ENCODE measurements around the gene INPP4B.
A peak's percentile ranks its signal among the peaks of the same experiment; 100 is the strongest.

The INPP4B gene

GRCh38 chr4:142238589-142238988 lies 607.5 kb downstream of the INPP4B start:
- H2AFZ ChIP-seq (ENCODE audit: insufficient read depth, low read length, poor library complexity), result no peak overlapping the region
- H3K4me3 ChIP-seq (ENCODE audit: low read depth, low read length), result no peak overlapping the region
- no peaks in the 10 kb centered on the region for H3K27me3 ChIP-seq (ENCODE audit: insufficient read depth, low read length)

GRCh38 chr4:142236268-142236667 lies 609.8 kb downstream of the INPP4B start:
- H4K12ac ChIP-seq (ENCODE audit: low read depth, low read length), result no peak overlapping the region
- no peak overlapping the region for H3K14ac ChIP-seq (ENCODE audit: low read length)
- no peak overlapping the region for H3K23ac ChIP-seq (ENCODE audit: low read length)
- H3K9me3 ChIP-seq (ENCODE audit: insufficient read depth, low read depth, low read length), result no peaks in the 10 kb centered on the region
- H3K79me1 ChIP-seq (ENCODE audit: low read length), result no peaks in the 10 kb centered on the region
- no peak overlapping the region for H2AFZ ChIP-seq (ENCODE audit: insufficient read depth, low read length, poor library complexity)
- no peak overlapping the region for H3K27ac ChIP-seq (ENCODE audit: low read depth, low read length)
- H2BK5ac ChIP-seq (ENCODE audit: low read depth, low read length, poor library complexity), result no peak overlapping the region
- no peak overlapping the region for H3K18ac ChIP-seq (ENCODE audit: low read length)
- no peak overlapping the region for H2BK12ac ChIP-seq (ENCODE audit: low read length)
- no peaks in the 10 kb centered on the region for H3K4me1 ChIP-seq (ENCODE audit: control insufficient read depth in 1 of 2, insufficient read depth in 2 of 2, low read length in 2 of 2)
- no peak for DNase-seq
- no peaks in the 10 kb centered on the region for H3K79me2 ChIP-seq (ENCODE audit: control insufficient read depth, insufficient read depth, low read length, poor library complexity)
- H2AK5ac ChIP-seq (ENCODE audit: low read length), result no peak overlapping the region
- H2BK120ac ChIP-seq (ENCODE audit: insufficient read depth, low read length, poor library complexity), result no peak overlapping the region
- no peaks in the 10 kb centered on the region for H3K36me3 ChIP-seq (ENCODE audit: control insufficient read depth in 1 of 2, insufficient read depth in 2 of 2, low read length in 2 of 2)
- no peak overlapping the region for H4K8ac ChIP-seq (ENCODE audit: low read depth, low read length)
- no peak overlapping the region for H3K4ac ChIP-seq (ENCODE audit: low read depth, low read length)
- H4K91ac ChIP-seq (ENCODE audit: low read depth, low read length), result no peak overlapping the region
- no peak overlapping the region for H3K4me2 ChIP-seq (ENCODE audit: low read length)
- no peak overlapping the region for H3K4me3 ChIP-seq (ENCODE audit: low read depth, low read length)
- H3K27me3 ChIP-seq (ENCODE audit: insufficient read depth, low read length), result no peaks in the 10 kb centered on the region
- no peak overlapping the region for H3K9ac ChIP-seq (ENCODE audit: low read length)

More at GRCh38 chr4:142238589-142238988, 607.5 kb downstream of the INPP4B start:
- H3K18ac ChIP-seq (ENCODE audit: low read length), result no peak overlapping the region
- H3K9ac ChIP-seq (ENCODE audit: low read length), result no peak overlapping the region
- H3K79me2 ChIP-seq (ENCODE audit: control insufficient read depth, insufficient read depth, low read length, poor library complexity), result no peaks in the 10 kb centered on the region
- DNase-seq, result peak in 1 of 2 donors; percentile 3
- no peak overlapping the region for H3K4ac ChIP-seq (ENCODE audit: low read depth, low read length)
- no peak overlapping the region for H4K12ac ChIP-seq (ENCODE audit: low read depth, low read length)
- no peak overlapping the region for H3K14ac ChIP-seq (ENCODE audit: low read length)
- no peak overlapping the region for H4K91ac ChIP-seq (ENCODE audit: low read depth, low read length)
- no peak overlapping the region for H2AK5ac ChIP-seq (ENCODE audit: low read length)
- H3K23ac ChIP-seq (ENCODE audit: low read length), result no peak overlapping the region
- no peak overlapping the region for H2BK5ac ChIP-seq (ENCODE audit: low read depth, low read length, poor library complexity)
- H3K36me3 ChIP-seq (ENCODE audit: control insufficient read depth in 1 of 2, insufficient read depth in 2 of 2, low read length in 2 of 2), result no peaks in the 10 kb centered on the region
- no peak overlapping the region for H2BK120ac ChIP-seq (ENCODE audit: insufficient read depth, low read length, poor library complexity)
- H3K79me1 ChIP-seq (ENCODE audit: low read length), result no peaks in the 10 kb centered on the region
- H3K4me1 ChIP-seq (ENCODE audit: control insufficient read depth in 1 of 2, insufficient read depth in 2 of 2, low read length in 2 of 2), result no peaks in the 10 kb centered on the region
- H3K4me2 ChIP-seq (ENCODE audit: low read length), result no peak overlapping the region
- no peaks in the 10 kb centered on the region for H3K9me3 ChIP-seq (ENCODE audit: insufficient read depth, low read depth, low read length)
- H2BK12ac ChIP-seq (ENCODE audit: low read length), result no peak overlapping the region
- H3K27ac ChIP-seq (ENCODE audit: low read depth, low read length), result no peak overlapping the region
- H4K8ac ChIP-seq (ENCODE audit: low read depth, low read length), result no peak overlapping the region

GRCh38 chr4:142231787-142232186 lies 614.3 kb downstream of the INPP4B start:
- DNase-seq, result no peak
- Histone ChIP-seq H3K9me3 (ENCODE audit: insufficient read depth, low read depth, low read length) (no peaks in the 10 kb centered on the region), H4K8ac (ENCODE audit: low read depth, low read length) (no peak overlapping the region), H3K9ac (ENCODE audit: low read length) (no peak overlapping the region), H3K36me3 (ENCODE audit: control insufficient read depth in 1 of 2, insufficient read depth in 2 of 2, low read length in 2 of 2) (no peaks in the 10 kb centered on the region), H2AK5ac (ENCODE audit: low read length) (no peak overlapping the region), H3K27ac (ENCODE audit: low read depth, low read length) (no peak overlapping the region), H3K27me3 (ENCODE audit: insufficient read depth, low read length) (no peaks in the 10 kb centered on the region), H3K4me3 (ENCODE audit: low read depth, low read length) (no peak overlapping the region), H2BK5ac (ENCODE audit: low read depth, low read length, poor library complexity) (no peak overlapping the region), H2AFZ (ENCODE audit: insufficient read depth, low read length, poor library complexity) (no peak overlapping the region), H3K14ac (ENCODE audit: low read length) (no peak overlapping the region), H2BK120ac (ENCODE audit: insufficient read depth, low read length, poor library complexity) (no peak overlapping the region), H4K12ac (ENCODE audit: low read depth, low read length) (no peak overlapping the region), H3K4ac (ENCODE audit: low read depth, low read length) (no peak overlapping the region), H3K4me2 (ENCODE audit: low read length) (no peak overlapping the region), H3K4me1 (ENCODE audit: control insufficient read depth in 1 of 2, insufficient read depth in 2 of 2, low read length in 2 of 2) (no peaks in the 10 kb centered on the region), H3K79me2 (ENCODE audit: control insufficient read depth, insufficient read depth, low read length, poor library complexity) (no peaks in the 10 kb centered on the region), H3K23ac (ENCODE audit: low read length) (no peak overlapping the region), H4K91ac (ENCODE audit: low read depth, low read length) (no peak overlapping the region), H2BK12ac (ENCODE audit: low read length) (no peak overlapping the region), H3K79me1 (ENCODE audit: low read length) (no peaks in the 10 kb centered on the region), H3K18ac (ENCODE audit: low read length) (no peak overlapping the region)
- WGBS (ENCODE audit: extremely low coverage, insufficient coverage, insufficient read length), result no CpG with 5 or more reads among the region's 2 CpGs

- H3K4me2 ChIP-seq (ENCODE audit: low read length), result no peak overlapping the region
- H3K9me3 ChIP-seq (ENCODE audit: insufficient read depth, low read depth, low read length), result no peaks in the 10 kb centered on the region
- H4K8ac ChIP-seq (ENCODE audit: low read depth, low read length), result no peak overlapping the region
- H3K27ac ChIP-seq (ENCODE audit: low read depth, low read length), result no peak overlapping the region
- H3K4me1 ChIP-seq (ENCODE audit: control insufficient read depth in 1 of 2, insufficient read depth in 2 of 2, low read length in 2 of 2), result no peaks in the 10 kb centered on the region
- no peak overlapping the region for H3K23ac ChIP-seq (ENCODE audit: low read length)
- no peak overlapping the region for H2BK120ac ChIP-seq (ENCODE audit: insufficient read depth, low read length, poor library complexity)
- WGBS (ENCODE audit: extremely low coverage, insufficient coverage, insufficient read length), result no CpG with 5 or more reads among the region's 3 CpGs
- H3K4me3 ChIP-seq (ENCODE audit: low read depth, low read length), result no peak overlapping the region
- no peaks in the 10 kb centered on the region for H3K79me2 ChIP-seq (ENCODE audit: control insufficient read depth, insufficient read depth, low read length, poor library complexity)
- H3K18ac ChIP-seq (ENCODE audit: low read length), result no peak overlapping the region
- no peak overlapping the region for H3K4ac ChIP-seq (ENCODE audit: low read depth, low read length)
- no peak overlapping the region for H2BK12ac ChIP-seq (ENCODE audit: low read length)
- no peak overlapping the region for H2AFZ ChIP-seq (ENCODE audit: insufficient read depth, low read length, poor library complexity)
- H3K79me1 ChIP-seq (ENCODE audit: low read length), result no peaks in the 10 kb centered on the region
- no peak for DNase-seq
- H3K27me3 ChIP-seq (ENCODE audit: insufficient read depth, low read length), result no peaks in the 10 kb centered on the region
- H3K36me3 ChIP-seq (ENCODE audit: control insufficient read depth in 1 of 2, insufficient read depth in 2 of 2, low read length in 2 of 2), result no peaks in the 10 kb centered on the region
- H4K12ac ChIP-seq (ENCODE audit: low read depth, low read length), result no peak overlapping the region
- H3K14ac ChIP-seq (ENCODE audit: low read length), result no peak overlapping the region
- no peak overlapping the region for H4K91ac ChIP-seq (ENCODE audit: low read depth, low read length)
- H2BK5ac ChIP-seq (ENCODE audit: low read depth, low read length, poor library complexity), result no peak overlapping the region
- no peak overlapping the region for H3K9ac ChIP-seq (ENCODE audit: low read length)
- H2AK5ac ChIP-seq (ENCODE audit: low read length), result no peak overlapping the region
These were observed 615.1 kb downstream of the INPP4B start for GRCh38 chr4:142230991-142231390.

GRCh38 chr4:142226014-142226413 lies 620.1 kb downstream of the INPP4B start:
- H2AFZ ChIP-seq (ENCODE audit: insufficient read depth, low read length, poor library complexity), result no peak overlapping the region
- DNase-seq, result no peak
- no peak overlapping the region for H3K4me3 ChIP-seq (ENCODE audit: low read depth, low read length)
- no peaks in the 10 kb centered on the region for H3K27me3 ChIP-seq (ENCODE audit: insufficient read depth, low read length)
- no peak overlapping the region for H2BK5ac ChIP-seq (ENCODE audit: low read depth, low read length, poor library complexity)
- H2BK12ac ChIP-seq (ENCODE audit: low read length), result no peak overlapping the region
- H3K9me3 ChIP-seq (ENCODE audit: insufficient read depth, low read depth, low read length), result no peaks in the 10 kb centered on the region
- H3K79me2 ChIP-seq (ENCODE audit: control insufficient read depth, insufficient read depth, low read length, poor library complexity), result no peaks in the 10 kb centered on the region
- H3K4me2 ChIP-seq (ENCODE audit: low read length), result no peak overlapping the region
- no peak overlapping the region for H3K27ac ChIP-seq (ENCODE audit: low read depth, low read length)
- no peak overlapping the region for H2BK120ac ChIP-seq (ENCODE audit: insufficient read depth, low read length, poor library complexity)
- H4K91ac ChIP-seq (ENCODE audit: low read depth, low read length), result no peak overlapping the region
- H3K4ac ChIP-seq (ENCODE audit: low read depth, low read length), result no peak overlapping the region
- no peak overlapping the region for H3K9ac ChIP-seq (ENCODE audit: low read length)
- H4K8ac ChIP-seq (ENCODE audit: low read depth, low read length), result no peak overlapping the region
- no peak overlapping the region for H4K12ac ChIP-seq (ENCODE audit: low read depth, low read length)
- H3K18ac ChIP-seq (ENCODE audit: low read length), result no peak overlapping the region
- H3K4me1 ChIP-seq (ENCODE audit: control insufficient read depth in 1 of 2, insufficient read depth in 2 of 2, low read length in 2 of 2), result no peaks in the 10 kb centered on the region
- no peak overlapping the region for H3K14ac ChIP-seq (ENCODE audit: low read length)
- no peak overlapping the region for H3K23ac ChIP-seq (ENCODE audit: low read length)
- no peaks in the 10 kb centered on the region for H3K79me1 ChIP-seq (ENCODE audit: low read length)
- H2AK5ac ChIP-seq (ENCODE audit: low read length), result no peak overlapping the region
- no peaks in the 10 kb centered on the region for H3K36me3 ChIP-seq (ENCODE audit: control insufficient read depth in 1 of 2, insufficient read depth in 2 of 2, low read length in 2 of 2)
